GM19455 (cell line): ENCODE results near the gene ASB2.

ENCODE experiments used
- ATAC-seq: cut with Tn5 transposase; IDR thresholded peaks from one replicate; pipeline ENCODE4 v1.9.1; 2021; ENCODE audit not compliant: unreplicated experiment

Gene ASB2

DNA sequence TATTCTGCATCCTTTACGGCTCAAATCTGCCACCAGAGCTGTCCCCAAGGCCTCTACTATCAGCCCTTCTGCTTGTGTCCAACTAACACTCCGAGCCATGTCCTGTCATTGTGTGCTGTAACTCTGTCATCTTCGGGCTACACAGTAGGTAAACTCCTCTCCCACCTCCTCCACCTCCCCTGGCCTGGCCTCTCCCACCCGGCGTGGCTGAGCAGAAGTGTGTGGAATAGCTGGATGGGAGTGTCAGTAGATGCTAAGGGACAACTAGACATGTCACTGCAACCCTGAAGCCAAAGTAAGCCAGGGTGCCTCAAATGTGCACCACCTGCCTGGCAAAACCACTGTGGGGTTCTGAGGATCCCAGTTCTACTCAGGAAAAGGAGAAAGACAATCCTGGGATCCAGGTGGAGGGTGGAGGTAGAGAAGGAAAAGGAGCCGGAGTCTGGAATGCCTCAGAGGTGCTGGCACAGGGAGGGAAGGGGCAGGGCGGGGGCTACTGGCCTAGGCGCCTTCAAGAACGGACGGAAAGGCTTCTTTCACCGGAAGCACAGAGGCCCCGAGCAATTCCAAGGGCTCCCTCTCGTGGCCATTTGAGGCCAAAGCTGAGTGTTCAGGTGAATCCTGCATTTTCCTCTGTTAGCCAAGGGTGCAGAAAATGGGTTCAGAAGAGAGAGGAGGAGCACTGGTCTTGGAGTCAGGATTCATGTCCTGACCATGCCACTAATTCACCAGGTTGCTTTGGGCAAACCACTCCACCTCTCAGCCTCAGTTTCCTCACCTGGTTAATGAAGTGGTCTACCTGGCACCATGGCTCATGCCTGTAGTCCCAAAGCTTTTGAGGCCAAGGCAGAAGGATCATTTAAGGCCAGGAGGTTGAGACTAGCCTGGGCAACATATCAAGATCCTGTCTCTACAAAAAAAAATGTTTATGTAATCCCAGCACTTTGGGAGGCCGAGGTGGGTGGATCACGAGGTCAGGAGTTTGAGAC, 69.7 kb downstream of the ASB2 start:
- no peak for ATAC-seq

DNA sequence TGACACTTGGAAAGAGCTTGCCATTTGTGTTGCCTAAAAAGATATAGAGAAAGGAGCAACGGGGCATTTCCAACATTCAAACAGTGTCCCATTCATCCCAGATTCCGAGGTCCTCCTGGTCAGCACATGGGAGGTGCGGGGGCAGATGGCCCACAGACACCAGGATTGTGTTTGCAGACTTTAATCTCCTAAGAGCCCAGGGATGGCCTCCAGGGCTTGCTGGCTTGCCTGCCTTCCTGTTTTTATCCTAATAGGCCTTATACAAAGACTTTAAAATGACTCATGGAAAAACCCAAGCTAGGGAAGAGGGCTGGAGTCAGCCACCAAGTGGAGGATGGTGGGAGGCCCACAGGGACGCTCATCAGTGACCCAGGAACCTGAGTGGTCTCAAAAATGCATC, 70.7 kb downstream of the ASB2 start:
- ATAC-seq: no peak

DNA sequence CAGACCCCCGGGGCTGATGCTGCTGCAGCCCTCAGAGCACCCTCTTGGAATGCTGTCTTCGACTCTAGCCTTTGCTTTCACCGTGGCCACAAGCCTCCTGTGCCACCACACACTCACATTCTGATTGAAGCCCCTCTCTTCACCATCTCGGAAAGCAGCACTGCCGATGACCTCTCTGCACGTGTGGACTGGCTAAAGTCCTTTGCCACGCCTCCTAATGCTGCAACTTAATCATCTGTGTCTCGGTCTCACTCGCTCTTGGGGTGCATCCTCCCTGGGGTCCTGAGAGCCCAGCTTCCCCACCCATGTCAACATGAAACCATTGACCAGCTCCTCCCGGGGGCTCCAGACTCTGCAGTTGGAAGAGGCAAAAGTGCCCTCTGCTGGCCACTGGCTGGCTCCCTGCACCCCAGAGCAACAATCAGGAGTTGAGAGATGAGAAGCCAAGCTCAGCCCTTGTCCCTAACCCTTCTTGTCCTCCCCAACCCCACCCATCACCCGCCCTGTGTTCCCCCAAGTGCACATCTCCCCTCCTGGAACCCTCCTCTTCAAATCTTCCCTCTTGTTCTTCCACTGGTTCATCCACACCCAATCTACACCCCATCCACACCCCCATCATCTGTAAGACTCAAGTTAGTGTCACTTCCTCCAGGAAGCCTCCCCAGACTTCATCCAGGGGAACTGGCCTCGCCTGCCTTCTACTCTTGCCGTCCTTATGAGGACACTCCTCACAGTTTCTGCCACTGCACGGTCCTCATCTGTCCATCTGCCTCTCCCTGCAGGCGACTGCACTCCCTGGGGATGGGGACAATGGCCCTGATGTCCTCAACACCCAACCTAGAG, 72.8 kb downstream of the ASB2 start:
- no peak for ATAC-seq

DNA sequence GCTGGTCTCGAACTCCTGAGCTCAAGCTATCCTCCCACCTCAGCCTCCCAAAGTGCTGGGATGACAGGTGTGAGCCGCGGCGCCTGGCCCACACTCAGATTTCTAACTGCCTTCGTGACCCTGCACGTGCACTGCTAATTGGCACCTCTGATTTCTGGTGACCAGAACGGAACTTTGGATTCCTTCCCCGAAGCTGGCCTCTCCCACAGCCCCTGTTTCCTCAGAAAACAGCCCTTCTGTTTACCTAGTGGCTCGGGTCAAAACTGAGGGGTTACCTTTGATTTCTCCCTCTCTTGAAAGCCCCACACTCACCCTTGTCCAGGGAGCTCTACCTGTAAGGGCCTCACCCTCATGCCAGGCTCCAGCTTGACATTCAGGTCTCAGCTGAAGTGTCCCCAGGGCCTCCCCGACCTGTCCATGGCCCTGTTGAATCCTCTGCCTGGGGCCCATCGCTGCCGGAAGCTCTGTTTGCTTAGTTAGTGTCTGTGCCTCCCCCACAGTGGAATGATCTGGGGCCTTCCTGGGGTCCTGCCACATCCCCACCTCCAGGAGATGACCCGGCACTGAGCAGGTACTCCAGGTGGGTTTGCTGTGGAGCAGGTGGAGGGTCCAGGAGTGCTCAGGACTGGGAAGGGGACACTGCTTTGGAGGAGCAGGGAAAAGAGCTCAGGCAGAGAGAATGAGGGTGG, 73.6 kb downstream of the ASB2 start:
- no peak for ATAC-seq

DNA sequence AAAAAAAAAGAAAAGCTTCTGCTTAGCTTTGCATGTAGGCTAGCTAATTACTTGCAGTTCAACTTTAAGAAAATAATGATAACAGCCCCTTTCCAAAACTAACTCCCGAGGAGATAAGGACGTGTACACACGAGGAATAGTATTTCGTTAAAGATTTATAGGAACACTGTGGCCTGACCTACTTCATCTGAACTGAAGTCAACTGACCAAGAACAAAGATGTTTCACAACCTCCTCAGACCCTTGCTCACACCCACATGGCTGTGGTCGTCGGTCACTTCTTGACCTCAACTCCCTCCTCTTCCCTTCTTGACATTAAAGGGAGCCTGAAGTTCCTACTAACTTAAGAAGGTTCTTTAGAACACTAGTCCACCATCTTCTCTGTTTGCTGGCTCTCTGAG, 74.6 kb downstream of the ASB2 start:
- no peak for ATAC-seq

DNA sequence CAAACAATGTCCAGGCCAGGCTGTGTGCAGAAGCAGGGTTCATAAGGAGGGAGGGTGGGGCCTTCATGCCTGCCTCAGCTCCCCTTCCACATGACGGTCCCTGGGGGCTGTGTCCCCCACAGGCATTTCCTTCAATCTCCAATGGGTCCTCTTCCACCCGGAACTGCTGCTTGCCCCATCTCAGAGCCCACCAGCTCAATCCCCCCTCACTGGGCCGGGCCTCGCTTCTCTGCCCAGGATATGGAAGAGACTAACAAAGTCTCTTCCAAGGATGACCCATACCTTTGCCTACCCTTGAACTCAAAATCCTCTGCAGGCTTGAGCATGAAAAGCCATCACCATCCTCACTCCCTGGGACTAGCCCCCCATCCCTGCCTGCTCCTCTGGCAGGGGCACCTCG, 77.6 kb downstream of the ASB2 start:
- ATAC-seq: no peak

DNA sequence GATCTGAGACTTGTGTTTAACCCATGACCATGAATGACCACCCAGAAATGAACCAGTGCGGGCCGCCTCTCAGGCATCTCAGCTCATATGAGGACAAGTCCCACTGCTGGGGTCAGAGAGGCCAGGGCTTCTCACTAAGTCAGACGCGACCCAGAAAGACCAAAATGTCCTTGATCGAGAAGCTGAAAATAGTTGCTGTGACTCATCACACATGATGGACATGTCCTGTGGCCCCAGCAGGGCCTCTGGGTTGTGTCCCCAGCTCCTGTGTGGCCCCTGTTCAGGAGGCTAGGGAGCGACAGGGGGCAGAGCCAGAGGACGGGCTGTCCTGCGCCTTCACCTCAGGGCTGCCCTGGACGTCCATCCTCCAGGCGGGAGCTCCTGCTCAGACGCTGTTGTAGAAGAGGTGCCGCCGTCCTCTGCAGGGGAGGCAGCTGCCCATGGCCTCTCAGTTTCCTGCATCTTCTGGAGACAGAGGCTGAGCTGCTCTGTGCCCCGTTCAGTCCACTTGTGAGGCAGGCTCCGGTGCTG, 78.2 kb downstream of the ASB2 start:
- no peak for ATAC-seq

DNA sequence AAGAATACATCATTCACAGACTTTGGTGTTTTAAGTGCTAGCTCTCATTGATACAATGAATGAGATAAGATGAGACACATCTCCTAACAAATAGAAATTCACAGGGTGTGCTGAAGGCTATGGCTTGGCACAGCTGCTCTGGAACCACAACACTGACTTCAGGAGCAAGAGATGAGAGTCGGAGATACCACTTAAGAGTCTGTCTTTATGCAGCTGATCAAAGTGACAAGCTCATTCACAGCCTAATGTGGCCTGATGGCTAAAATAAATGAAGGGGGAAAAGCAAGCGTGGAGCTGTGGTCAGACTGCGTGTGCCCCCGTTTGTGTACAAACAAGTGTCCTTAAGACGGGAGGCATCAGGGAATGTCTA, 78.9 kb downstream of the ASB2 start:
- no peak for ATAC-seq

DNA sequence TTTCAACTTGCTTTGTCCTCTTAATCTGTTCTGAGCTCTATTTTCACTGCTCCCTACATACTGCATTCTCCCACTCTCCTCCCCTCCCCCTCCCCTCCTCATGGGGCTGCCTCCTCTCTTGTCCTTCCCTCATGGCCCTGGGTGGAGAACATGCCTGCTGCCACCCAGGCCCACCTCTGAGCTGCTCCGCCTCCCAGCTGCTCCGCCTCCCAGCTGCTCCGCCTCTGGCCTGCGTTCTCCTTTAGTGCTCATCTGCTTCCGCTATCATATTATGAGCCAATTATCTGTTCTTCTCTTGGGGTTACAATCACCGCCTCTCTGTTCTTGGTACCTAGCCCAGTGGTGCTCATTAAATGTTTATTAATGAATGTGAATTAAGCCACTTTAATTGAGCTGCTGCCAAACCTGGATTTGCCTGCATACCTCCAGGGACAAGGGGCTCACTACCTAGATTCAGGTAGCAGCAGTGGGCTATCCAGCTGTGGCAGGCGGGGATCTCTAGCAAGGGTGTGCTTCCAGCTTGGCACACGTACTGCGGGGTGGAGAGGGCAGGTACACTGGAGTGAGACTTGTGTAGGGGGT, 81.3 kb downstream of the ASB2 start:
- ATAC-seq: no peak

DNA sequence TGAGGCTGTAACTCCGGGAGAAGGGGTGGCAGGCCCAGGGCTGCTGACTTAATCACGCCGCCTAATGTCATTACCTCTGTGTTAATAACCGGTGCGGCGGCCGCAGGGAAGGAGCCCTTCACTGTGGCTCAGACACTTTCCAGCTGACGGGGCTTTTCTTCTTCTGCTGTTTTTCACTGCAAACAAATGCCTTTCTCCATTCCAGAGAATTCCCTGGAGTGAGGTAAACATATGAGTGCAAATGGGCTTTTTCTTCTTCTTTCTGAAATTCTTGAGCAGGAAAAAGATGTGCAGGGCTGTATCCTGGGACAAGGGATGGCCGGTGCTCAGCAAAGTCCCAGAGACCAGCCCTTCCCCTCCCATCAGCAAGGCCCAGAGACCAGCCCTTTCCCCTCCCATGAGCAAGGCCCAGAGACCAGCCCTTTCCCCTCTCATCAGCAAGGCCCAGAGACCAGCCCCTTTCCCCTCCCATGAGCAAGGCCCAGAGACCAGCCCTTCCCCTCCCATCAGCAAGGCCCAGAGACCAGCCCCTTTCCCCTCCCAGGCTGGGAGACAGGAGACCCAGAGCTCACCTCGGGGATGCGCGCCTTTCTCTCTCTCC, 82.6 kb downstream of the ASB2 start:
- no peak for ATAC-seq

DNA sequence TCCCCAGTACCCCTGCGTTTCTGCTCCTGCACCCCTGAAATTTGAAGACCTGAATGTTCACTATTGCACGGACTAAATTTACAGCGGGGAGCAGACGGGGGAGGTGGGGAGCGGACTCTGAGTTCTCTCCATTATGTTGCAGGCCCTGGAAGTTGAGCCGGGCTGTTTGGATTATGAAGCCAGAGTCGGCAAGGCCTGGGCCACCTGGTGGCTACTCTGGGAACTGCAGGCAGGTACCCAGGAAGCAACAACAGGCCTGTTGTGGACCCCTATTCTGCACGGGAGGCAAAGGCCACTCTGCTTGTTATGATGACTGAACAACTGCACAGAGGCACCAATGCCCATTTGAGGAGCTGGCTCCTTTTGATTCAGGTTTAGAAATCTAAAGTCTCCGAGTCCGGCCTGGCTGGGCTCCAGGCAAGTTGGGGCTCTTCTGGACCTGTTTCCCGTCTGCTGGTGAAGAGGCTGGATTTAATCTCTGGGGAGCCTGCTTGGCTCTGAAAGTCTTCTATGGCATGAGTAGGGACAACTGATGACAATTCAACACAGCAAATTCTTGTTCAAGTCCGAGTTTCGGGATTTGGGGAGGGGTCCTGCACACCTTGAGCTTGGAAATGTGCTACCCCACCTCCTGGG, 83.3 kb downstream of the ASB2 start:
- ATAC-seq: no peak

DNA sequence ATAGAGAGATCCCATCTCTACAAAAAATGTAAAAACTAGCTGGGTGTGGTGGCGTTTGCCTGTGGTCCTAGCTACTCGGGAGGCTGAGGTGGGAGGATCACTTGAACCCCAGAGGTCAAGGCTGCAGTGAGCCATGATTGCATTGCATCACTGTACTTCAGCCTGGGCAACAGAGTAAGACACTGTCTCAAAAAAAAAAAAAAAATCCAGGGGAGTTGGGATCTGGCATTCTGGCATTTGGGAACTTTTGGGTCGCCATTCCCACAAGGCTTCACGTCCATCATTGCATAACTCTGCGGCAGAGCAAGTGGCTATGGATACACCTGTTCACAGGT, 83.9 kb downstream of the ASB2 start:
- ATAC-seq: no peak

DNA sequence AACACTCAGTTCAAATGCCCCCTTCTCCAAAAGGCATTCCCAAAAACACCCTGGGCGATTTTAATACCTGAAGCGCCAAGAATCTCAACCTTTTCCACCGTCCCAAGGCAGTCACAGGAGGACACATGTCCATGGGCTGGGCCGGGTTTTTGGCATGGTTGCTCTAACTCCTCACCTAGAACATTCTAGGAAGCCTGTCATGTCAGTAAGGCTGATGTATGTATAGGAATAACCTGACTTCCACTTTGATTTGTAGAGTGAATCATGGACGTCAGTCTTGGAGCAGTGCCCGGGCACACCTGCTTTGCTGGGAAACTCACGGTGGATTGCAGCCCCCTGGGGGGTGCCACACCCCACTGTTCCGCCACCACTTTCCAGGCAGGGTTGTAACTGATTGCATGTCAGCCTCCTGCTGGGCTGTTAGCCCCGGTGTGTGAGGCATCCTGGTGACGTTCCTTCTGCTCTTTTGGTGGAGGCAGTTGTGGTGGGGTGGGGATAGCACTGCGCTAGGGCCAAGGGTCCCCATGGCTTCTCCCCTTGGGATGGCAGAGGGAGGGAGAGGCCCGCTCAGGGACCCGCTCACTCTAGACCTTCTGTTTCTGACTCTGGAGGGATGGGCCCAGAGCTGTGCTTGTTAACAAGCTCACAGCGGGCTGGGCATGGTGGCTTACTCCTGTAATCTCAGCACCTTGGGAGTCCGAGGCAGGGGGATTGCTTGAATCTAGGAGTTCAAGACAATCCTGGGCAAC, 84.4 kb downstream of the ASB2 start:
- no peak for ATAC-seq

DNA sequence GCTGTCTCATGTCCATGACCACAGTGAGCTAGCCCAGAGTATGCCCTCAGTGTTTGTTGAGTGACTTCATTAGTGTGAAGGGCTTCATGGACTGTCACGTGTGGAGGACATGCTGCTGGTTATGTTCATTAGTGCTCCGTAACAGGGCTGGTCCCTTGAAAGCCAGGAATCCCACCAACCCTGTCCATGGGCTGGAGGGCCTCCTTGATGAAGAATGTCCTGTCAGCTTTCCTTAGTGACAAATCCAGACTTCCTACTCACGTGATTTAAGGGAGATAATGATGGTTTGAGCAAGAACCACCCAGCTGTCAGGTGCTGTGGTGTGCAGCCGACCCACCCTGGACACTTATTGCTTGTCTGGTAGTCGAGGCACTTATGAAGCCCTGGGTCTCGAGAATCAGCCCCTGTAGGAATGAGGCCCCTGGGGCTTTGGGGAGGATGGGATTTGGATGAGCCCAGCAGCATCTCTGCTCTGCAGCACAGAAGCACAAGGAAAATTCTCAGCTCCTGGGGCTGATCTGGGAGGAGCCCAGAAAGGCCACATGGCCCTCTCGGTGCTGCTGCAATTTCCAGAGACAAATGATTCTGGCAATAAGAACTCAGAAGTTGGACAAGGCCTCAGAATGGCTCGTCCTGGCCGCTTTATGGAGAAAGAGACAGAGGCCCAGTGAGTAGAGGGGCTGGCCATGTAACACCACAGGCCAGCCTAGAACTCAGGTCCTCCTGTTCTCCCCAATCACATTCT, 86.5 kb downstream of the ASB2 start:
- ATAC-seq: no peak

DNA sequence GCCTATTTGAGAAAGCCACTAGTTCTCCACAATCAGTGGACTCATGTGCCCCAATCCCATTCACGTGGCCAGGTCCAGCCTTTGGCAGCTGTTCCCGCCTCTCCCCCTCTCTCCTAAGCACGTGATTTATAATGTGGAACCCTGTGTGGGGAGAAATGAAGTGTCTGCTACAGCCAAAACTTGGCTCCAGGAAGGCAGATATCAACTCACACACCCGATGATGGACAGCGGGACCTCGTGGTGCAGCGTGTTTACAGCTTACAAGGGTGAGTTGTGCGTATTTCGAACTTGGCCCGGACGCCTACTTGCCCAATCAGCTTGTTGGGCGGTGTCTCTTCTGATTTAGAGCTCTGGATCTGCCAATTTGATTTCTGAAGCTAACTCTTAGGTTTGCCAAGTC, 87.4 kb downstream of the ASB2 start:
- no peak for ATAC-seq

DNA sequence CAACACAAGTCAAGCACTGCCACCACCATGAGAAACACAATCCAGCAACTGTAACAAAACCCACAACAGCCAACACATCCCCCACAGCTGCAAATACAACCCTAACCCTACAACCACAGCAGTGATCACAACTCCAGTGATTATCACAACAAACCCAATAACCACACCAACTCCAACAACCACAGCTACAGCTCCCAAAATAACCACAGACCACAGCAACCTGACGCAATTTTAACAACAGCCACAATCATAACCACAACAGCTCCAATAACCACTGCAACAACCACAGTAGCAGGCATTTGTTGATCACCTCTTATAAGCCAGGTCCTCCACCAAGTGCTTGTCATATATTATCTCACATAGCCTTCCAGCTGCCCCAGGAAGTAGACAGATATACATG, 91.4 kb downstream of the ASB2 start:
- no peak for ATAC-seq
